Activated T-helper 1 cell treated with anti-CD3 and anti-CD28 coated beads, Interleukin-2, amount 50 U/mL, for 16 hours (primary cell): ENCODE data around the gene SIPA1.
A peak's percentile ranks its signal among the peaks of the same experiment; 100 is the strongest.

Source experiments
- DNase-seq, 2 donors: peaks; one replicate each; pipeline ENCODE4 v3.0.0-alpha.2; 2020; ENCODE audit warnings: low read depth in 1 of 2, low spot score in 1 of 2

Gene SIPA1

GRCh38 chr11:65642014-65642671 is 4.2 kb downstream of the SIPA1 start:
- DNase-seq = no peak

- DNase-seq = no peak
Measured at GRCh38 chr11:65643971-65644370, 6.1 kb downstream of the SIPA1 start.

- DNase-seq = no peak
Measured at GRCh38 chr11:65644837-65645236, 6.9 kb downstream of the SIPA1 start.

- DNase-seq = no peak
Measured at GRCh38 chr11:65645710-65646109, 7.8 kb downstream of the SIPA1 start.

GRCh38 chr11:65646288-65646957 is 8.5 kb downstream of the SIPA1 start:
- no peak for DNase-seq

- DNase-seq = no peak
Measured at GRCh38 chr11:65646958-65647701, 9.2 kb downstream of the SIPA1 start.

- DNase-seq = no peak
Measured at GRCh38 chr11:65648997-65649493, 11.1 kb downstream of the SIPA1 start.

GRCh38 chr11:65649656-65650546 is 12.0 kb downstream of the SIPA1 start:
- no peak for DNase-seq

- no peak for DNase-seq
Measured at GRCh38 chr11:65650547-65651338, 12.8 kb downstream of the SIPA1 start.

GRCh38 chr11:65651339-65651588 is 13.4 kb downstream of the SIPA1 start:
- DNase-seq = no peak

GRCh38 chr11:65651589-65652510 is 13.9 kb downstream of the SIPA1 start:
- no peak for DNase-seq

GRCh38 chr11:65652511-65653228 is 14.8 kb downstream of the SIPA1 start:
- peak; percentile 94 to 95 for DNase-seq

GRCh38 chr11:65653229-65654225 is 15.6 kb downstream of the SIPA1 start:
- no peak for DNase-seq

GRCh38 chr11:65654375-65655349 is 16.8 kb downstream of the SIPA1 start:
- DNase-seq = no peak

GRCh38 chr11:65655570-65656332 is 17.9 kb downstream of the SIPA1 start:
- DNase-seq = no peak

- no peak for DNase-seq
Measured at GRCh38 chr11:65657426-65657825, 19.5 kb downstream of the SIPA1 start.
